Measurements from ENCODE around the gene CLPSL1. TPM values are rescaled to one million over a fixed set of nuclear protein-coding genes. Genes with fewer than 3 reads are reported as not detected.
A peak's percentile ranks its signal among the peaks of the same experiment; 100 is the strongest.
"Not testable (repeated sequence)": the region's sequence is repeated elsewhere in the genome, so short reads cannot be mapped to it uniquely, and the experiment has no call there.

CLPSL1 gene
- not detected in 2 replicates for total RNA-seq

DNA sequence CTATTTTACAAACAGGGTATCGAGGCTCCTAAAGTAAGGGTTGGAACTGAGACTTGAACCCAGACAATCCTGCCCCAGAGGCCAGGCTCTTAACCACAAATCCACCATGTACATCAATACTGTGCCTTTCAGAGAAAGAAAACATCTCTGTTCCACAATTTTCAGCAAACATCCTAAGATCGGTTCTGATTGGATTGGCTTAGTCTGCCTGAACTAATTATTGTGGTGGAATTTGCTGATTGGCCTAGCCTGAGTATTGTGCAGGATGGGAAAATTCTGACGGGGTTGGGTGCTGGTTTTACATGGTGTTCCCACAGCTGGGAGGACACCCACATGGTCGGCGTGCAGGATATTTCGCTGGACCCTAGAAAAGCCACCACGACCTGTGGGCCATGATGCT, at the start of gene CLPSL1:
TSS of gene CLPSL1 (plus strand) at position 301 of the 400 bp plus-strand sequence. CDS start at position 393, 92 bp downstream.
- DNase-seq (ENCODE audit: low read depth in 2 of 2): no peak

GRCh38 chr6:35731414-35731735, 49.4 kb upstream of the CLPSL1 start:
- peak; percentile 78 to 92 for DNase-seq (ENCODE audit: low read depth in 2 of 2)

DNA sequence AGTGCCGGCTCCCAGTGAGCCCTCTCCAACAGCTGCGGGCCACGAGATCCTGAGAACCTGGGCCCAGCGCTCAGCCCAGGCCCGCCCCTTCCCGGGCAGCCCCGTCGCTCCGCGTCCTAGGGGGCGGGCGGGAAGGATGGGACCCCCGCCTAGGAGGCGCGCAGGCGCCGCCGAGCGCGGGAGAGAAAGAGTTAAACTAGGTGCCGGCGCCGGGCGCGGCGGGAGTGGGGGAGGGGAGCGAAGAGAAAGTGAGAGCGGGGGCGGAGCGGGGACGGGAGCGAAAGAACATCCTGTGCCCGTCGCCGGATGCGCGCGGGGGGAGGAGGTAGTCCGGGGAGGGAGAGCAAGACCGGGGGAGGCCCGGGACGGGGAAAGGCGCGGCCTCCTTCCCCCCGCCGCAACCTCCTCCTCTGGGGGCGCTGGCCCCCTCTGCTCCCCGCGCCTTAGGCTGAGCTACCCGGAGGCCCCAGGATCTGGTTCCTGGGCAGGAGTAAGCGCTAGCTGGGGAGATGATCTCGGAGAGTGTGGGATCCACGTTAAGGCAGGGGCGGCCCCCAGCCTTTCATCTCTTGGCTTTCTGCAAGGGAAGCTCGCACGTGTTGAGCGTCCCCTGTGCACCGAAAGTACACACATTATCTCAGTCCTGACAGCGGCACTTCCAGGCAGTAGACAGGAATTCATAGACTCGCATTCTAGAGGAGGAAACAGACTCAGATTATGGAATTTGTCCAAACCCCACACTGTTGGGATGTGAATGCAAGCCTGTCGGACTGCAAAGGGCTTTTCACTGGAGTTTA, 48.9 kb upstream of the CLPSL1 start:
- peak; percentile 92 to 94 for DNase-seq (ENCODE audit: low read depth in 2 of 2)

GRCh38 chr6:35733633-35734032, 47.2 kb upstream of the CLPSL1 start:
- no peak for DNase-seq (ENCODE audit: low read depth in 2 of 2)

DNA sequence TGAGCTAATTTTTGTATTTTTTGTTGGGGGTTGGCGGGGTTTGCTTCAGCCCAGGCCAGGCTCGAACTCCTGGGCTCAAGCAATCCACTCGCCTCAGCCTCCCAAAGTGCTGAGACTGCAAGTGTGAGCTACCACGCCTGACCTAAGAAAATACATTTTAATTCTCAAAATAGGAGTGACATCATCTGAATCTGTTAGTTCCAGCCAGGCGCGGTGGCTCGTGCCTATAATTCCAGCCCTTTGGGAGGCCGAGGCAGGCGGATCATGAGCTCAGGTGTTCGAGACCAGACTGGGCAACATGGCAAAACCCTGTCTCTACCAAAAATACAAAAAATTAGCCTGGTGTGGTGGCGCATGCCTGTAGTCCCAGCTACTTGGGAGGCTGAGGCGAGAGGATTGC, 46.5 kb upstream of the CLPSL1 start:
- DNase-seq (ENCODE audit: low read depth in 2 of 2): not testable (repeated sequence)

GRCh38 chr6:35735452-35735851, 45.4 kb upstream of the CLPSL1 start:
- DNase-seq (ENCODE audit: low read depth in 2 of 2): no peak

GRCh38 chr6:35736253-35736894, 44.4 kb upstream of the CLPSL1 start:
- peak; percentile 51 to 67 for DNase-seq (ENCODE audit: low read depth in 2 of 2)

- DNase-seq (ENCODE audit: low read depth in 2 of 2): no peak
These were observed 43.8 kb upstream of the CLPSL1 start, which contains the start of gene ARMC12 for GRCh38 chr6:35736982-35737412. Gene ARMC12 (plus strand): TSS chr6:35737032. CDS start chr6:35737109, 77 bp downstream.

- peak; percentile 88 to 91 for DNase-seq (ENCODE audit: low read depth in 2 of 2)
These were observed 43.2 kb upstream of the CLPSL1 start for GRCh38 chr6:35737413-35738211.

- no peak for DNase-seq (ENCODE audit: low read depth in 2 of 2)
These were observed 40.9 kb upstream of the CLPSL1 start for GRCh38 chr6:35739645-35740524.

GRCh38 chr6:35742842-35743241, 38.0 kb upstream of the CLPSL1 start:
- DNase-seq (ENCODE audit: low read depth in 2 of 2): no peak

- no peak for DNase-seq (ENCODE audit: low read depth in 2 of 2)
These were observed 35.3 kb upstream of the CLPSL1 start for GRCh38 chr6:35745509-35745908.

GRCh38 chr6:35746516-35746915, 34.3 kb upstream of the CLPSL1 start:
- DNase-seq (ENCODE audit: low read depth in 2 of 2): no peak

GRCh38 chr6:35747877-35748276, 32.9 kb upstream of the CLPSL1 start:
- no peak for DNase-seq (ENCODE audit: low read depth in 2 of 2)

DNA sequence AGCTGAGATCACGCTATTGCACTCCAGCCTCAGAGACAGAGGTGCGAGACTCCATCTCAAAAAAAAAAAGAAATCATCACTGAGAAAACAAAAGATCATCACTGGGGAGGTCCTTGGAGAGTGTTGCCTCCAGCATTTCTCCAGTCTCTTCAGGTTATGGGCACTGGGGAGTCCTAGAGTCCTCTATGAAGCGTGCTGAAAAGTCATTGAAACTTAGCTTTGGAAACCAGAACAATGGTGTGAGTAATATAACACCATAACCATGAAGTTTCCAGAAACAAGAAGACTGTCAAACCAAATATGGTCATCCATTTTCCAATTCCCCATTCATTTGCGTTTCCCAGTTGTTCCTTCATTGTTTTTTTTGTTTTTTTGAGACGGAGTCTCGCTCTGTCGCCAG, 30.3 kb upstream of the CLPSL1 start:
- DNase-seq (ENCODE audit: low read depth in 2 of 2): no peak

- DNase-seq (ENCODE audit: low read depth in 2 of 2): no peak
These were observed 29.2 kb upstream of the CLPSL1 start for GRCh38 chr6:35751594-35751993.

- DNase-seq (ENCODE audit: low read depth in 2 of 2): no peak
These were observed 28.5 kb upstream of the CLPSL1 start for GRCh38 chr6:35752330-35752729.

GRCh38 chr6:35754452-35755277, 26.2 kb upstream of the CLPSL1 start:
- DNase-seq (ENCODE audit: low read depth in 2 of 2): peak in 1 of 2 donors; percentile 26

DNA sequence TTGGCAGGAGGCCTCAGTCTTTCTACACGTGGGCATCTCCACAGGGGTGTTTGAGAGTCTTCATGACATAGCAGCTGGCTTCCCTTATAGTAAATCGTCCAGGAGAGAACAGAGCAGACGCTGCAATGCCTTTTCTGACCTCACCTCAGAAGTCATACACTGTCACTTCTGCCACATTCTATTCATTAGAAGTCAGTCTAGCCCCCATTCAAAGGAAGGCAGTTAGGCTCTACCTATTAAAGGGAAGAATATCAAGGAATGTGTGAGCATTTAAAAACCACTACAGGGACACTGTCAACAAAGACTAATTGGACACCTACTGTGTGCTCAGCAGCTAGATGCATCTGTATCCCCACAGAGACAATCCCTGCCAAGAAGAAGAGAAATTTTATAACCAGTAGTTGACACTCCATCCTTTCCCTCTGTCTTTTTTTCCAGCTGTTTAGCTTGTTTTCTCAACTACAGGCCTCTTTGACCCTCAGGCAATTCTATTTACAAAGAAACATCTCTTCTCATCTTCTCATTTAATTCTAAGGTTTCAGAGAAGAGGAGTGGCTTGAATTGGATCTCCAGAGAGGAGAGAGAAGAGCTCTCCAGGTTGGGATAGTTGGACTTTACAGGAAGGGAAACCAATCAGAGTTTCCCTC, 25.4 kb upstream of the CLPSL1 start:
- no peak for DNase-seq (ENCODE audit: low read depth in 2 of 2)
